GM21367 (cell line): Measurements from ENCODE around the gene AFF2.
A peak's percentile ranks its signal among the peaks of the same experiment; 100 is the strongest.

Experiments used
- ATAC-seq: cut with Tn5 transposase; IDR thresholded peaks from one replicate; pipeline ENCODE4 v1.9.1; 2021; ENCODE audit not compliant: unreplicated experiment

Gene AFF2

GRCh38 chrX:148913971-148914370 is 413.6 kb downstream of the AFF2 start:
- ATAC-seq: no peak

DNA sequence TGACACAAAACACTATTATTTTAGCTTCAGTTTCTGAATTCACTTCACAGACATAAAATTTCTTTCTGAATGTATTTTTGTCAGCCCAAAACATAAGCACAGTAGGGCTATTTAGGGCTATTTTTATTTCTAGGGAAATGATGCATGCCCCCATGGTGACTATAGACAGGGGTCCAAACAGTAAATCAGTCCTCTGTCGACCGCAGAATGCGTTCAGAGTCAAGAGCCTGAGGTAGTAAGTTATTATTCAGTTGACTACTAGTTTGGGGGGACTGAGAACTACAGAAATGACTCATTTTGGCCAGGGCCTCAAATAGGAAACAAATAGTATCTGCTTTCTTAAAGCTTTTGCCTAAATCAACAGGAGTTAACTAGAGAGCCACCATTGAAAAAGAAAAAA is 414.4 kb downstream of the AFF2 start:
- peak; percentile 89 for ATAC-seq

DNA sequence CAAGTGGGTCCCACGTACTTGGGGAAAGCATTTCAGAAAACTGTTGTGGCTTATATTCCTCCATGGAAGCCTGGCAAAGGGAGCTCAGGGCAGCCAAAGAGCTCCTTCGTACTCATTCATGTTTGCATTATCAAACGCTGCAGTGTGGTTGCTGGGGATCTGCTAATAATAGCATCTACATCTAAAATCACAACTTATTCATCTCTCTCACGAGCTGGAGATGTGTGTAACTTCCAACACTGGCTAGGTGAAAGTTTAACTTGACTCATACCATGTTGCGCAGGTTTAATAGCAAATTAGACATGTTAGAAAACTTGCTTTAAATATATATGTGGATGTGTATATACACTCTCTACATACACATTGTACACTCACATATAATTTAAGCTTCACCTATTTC is 415.1 kb downstream of the AFF2 start:
- peak; percentile 17 for ATAC-seq

GRCh38 chrX:148917441-148917840 is 417.0 kb downstream of the AFF2 start:
- ATAC-seq: no peak

DNA sequence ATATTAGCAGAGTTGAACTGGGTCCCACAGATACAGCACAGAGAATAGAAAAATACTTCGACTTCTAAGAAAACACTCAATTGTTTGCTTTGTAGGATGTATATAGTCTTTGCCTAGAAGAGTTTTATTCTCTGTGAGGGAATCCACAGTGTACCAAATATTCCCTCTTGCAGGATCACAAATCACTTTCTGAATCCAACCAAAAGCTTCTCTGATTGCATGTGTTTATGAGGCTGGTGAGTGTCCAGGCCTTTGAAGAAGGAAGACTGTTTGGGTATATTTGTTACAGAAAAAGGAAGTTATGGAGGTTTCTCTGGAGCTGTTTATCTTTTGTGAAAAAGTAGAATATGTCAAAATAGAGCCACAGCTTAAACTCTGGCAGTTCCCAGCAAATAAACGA is 423.2 kb downstream of the AFF2 start:
- no peak for ATAC-seq

DNA sequence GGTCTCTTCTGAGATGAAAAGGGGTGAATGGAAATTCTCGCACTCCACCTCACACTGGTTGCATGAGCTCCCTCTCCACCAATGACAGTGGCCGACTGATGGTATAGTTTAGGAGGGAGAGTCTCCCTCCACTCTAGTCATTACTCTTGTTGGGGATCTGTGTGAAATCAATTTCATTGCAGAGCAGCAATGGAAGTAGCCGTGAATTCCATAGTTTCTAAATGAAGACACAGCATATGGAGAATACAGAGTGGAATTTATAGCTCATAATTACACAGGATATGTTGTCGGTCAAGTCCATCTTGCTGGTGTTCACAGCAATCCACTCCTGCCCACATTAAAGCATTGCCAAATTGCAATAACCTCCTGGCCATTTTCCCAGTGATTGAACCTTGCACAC is 426.0 kb downstream of the AFF2 start:
- ATAC-seq: no peak

DNA sequence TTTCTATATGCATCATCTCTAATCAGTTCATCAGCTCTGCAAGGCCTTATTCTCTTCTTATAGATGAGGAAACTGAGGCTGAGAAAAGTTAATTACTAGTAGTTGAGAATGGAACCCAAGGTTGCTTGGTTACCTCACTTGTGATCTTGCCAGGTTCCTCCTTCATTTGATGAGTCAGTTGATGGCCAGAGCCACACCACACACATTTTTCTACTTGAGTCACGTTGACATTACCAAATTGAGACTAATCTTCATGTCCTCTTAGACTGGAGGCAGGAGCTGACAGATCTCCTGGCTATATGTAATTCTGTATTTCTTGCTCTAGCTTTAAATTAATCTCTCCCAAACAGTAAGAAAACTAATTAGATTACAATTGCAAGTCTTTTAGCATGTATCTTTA is 428.4 kb downstream of the AFF2 start:
- ATAC-seq: no peak

DNA sequence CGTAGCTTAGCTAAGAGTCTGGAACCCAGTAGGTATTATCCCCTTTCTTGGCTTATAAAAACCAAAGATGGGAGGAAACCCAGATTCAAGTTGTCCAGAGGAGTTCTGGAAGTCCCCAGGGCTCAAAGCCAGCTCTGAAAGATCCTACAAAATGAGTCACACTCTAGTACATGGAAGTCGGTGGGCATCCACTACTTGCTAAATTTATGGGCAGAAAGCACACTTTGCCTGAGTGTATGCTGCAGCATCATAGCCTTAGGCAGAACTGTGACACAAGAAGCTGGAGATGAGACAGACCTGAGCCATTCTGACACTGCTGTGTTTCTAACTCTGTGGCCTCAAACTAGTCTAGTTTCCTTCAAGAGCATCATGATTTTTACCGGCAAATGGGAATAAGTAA is 429.3 kb downstream of the AFF2 start:
- ATAC-seq: no peak

- ATAC-seq: no peak
Measured at GRCh38 chrX:148930206-148930729, 429.9 kb downstream of the AFF2 start.

GRCh38 chrX:148933881-148934280 is 433.5 kb downstream of the AFF2 start:
- no peak for ATAC-seq

- no peak for ATAC-seq
Measured at GRCh38 chrX:148938348-148938747, 437.9 kb downstream of the AFF2 start.

DNA sequence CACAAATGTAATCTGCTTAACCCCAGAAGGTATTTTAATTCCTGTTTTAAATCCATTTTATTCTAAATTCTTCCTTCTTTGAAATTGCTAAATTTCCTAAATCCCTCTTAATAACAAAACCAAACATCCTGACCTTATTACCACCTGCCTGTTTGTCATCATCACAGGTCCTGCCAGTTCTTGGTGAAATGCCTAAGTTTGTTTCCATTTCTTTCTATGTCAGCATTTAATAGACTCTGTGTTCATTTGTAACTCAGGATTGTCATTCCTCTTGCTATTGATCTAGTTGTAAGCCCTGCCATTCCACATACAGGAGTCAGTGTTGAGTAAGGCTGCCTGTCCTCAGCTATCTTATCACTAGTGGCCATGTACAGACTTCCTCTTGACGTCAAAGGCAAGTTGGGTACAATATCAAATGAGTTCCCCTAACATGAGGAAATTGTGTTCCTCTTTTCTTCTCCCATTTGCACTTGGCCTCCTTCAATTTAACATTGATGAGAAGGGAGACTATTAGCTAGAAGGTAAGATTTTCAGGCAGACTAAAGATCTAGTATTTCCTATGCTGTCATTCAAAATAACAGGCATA is 440.1 kb downstream of the AFF2 start:
- ATAC-seq: no peak

DNA sequence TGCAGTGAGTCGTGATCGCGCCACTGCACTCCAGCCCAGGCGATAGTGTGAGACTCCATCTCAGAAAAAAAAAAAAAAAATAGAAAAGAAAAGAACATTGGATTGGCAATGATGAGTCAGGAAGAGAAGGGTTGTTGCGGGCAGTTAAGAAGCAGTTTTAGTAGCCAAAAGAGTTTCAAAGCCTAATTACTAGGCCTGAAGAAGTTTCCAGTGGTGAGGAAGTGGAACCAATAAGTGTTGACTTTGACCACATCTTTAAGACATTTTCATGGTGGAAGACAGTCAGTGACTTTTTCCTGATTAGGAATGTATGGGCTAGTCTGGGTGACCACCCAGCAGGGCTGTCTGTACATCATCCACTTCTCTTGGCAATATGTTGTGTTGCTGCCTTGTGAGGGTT is 442.3 kb downstream of the AFF2 start:
- no peak for ATAC-seq

DNA sequence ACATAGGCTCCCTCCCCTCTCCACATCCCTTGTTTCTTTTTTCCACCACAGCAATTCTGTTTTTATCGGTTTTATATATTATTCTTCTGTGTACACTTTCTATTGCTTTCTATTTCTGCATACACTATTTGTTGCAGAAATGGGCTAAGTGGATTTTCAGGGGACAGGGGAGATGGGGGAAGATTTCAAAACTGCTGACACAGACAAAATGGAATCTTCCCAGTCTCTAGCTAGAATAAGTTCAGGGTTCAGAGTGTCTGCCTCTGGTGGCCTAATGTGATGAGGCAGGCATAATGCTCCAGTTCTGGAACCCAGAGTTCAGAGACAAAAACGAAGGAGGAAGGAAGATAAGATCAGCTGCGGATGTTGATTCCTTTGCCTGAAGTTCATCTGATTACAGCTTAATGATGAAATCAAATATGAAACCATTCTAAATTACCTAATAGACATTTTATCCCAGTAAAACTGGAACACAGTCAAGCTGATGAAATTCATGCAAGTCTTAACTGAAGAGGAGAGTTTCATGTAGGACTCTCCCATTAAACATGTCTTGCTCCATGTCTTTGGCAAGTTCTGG is 447.1 kb downstream of the AFF2 start:
- no peak for ATAC-seq

DNA sequence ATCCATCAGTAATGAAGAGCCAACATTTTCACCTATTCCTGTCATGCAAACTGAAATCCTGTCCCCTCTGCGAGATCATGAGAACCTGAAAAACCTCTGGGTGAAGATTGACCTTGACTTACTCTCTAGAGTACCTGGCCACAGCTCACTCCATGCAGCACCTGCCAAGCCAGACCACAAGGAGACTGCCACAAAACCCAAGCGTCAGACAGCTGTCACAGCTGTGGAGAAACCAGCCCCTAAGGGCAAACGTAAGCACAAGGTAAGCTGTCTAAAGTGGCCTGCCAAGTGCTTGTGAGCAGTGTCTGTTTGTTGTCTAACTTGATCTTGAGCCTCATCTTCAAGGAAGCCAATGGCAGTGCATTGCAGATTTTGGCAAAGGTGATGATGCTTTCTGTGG is 455.9 kb downstream of the AFF2 start:
- no peak for ATAC-seq

DNA sequence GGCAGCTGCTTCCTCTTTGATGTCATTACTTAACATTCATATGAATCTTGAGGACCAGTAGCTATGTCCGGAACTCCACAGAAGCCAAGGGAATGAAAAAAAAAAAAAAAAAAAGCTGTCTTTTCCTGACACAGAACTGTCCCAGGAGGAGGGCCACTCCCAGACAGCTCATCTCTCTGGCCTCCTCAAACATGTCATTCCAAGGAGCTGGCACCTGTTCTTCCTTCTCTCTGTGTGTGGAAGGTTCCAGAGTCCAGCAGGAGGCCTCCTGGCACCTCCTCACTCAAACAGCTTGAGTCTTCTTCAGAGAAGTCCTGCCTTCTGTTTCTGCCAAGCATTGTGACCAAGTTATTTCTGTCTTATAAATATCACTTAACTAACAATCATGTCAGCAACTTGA is 458.5 kb downstream of the AFF2 start:
- no peak for ATAC-seq

DNA sequence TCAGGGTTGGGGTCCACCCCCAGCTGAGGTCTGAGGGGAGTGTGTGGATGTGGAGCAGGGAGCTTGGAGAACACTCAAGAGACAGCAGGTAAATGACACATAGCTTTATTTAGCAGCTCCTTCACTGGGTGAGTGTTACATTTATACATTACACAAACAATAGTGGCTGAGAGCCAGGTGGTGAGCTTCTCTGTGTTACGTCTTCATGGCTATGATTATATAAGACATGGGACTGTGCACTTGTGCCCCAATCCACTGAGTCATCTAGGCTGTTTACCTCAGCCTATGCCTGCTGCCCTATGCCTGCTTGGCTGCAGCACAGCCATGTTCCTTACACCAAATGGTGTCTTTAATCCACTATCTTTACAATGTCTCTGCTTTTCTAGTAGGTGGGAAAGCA is 459.6 kb downstream of the AFF2 start:
- ATAC-seq: no peak

GRCh38 chrX:148961985-148962384 is 461.6 kb downstream of the AFF2 start:
- ATAC-seq: no peak

DNA sequence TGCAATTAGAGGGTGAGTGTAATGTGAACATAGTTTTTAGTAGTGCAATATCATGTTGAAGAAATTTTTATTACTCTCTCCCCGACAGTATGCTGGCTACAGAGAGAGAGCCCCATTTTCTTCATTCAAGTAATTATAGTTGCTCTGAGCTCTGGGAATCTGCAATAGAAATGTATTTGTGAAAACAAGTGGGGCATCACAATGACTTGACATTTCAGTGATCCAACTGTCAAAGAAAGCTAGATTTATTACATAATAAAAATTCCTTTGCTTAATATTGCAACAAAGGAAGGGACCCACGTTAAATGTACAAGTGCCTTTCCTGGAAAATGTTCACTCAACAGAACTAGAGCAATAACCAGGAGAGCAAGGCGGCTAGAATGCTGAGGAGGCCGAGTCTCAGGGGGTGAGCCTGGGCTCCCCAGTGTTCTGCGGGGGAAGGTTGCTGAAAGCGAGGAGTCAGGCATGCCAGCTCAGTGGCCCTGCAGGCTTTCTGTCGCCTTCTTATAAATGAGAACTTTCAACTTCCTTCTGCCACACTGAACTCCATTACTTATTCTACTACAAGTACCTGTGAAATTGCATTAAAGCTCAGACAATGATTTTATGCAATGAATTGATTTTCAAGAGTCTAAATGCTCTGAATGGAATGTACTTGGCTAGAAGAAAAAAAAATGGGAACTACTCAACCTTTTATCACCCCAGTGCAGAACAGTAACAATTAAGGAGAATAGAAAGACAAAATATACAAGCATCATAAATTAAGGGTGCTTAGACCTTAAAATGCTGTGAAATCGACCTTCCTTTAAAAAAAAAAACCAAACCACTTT is 476.4 kb downstream of the AFF2 start:
- no peak for ATAC-seq

DNA sequence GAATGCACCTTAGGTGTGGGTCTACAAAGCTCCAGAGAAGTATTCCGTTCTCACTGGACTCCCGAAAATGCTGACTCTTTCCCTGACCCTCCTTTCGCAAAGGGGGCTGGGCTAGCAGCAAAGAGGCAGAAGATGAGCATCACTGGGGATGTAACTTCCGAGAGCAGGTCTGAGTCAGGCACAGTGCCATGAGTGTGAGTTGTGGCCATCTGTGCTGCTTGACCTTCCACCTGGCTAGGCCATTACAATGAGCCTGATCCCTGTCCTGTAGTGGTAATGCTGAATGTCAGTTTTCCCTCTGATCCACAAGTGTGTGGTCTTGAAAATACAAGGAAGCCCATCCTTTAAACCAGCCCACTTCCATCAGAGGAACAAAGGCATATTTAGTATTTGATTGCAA is 479.4 kb downstream of the AFF2 start:
- ATAC-seq: no peak

- no peak for ATAC-seq
Measured at GRCh38 chrX:148984238-148984637, 483.8 kb downstream of the AFF2 start.

GRCh38 chrX:148991502-148991901 is 491.1 kb downstream of the AFF2 start:
- ATAC-seq: no peak
